ENCODE data around the gene PAPSS1.

GRCh38 chr4:107572281-107572680 is 147.8 kb downstream of the PAPSS1 start:
- TF ChIP-seq CTCF (IDR thresholded peaks at IDR 0.05 in 8 of 11, conservative IDR thresholded peaks at IDR 0.05 in 3 of 11) (no peak), POLR2A (IDR thresholded peaks at IDR 0.05) (no peak), POLR2AphosphoS5 (IDR thresholded peaks at IDR 0.05) (no peak)
